ENCODE data around the gene ASIC4.

The ASIC4 gene

DNA sequence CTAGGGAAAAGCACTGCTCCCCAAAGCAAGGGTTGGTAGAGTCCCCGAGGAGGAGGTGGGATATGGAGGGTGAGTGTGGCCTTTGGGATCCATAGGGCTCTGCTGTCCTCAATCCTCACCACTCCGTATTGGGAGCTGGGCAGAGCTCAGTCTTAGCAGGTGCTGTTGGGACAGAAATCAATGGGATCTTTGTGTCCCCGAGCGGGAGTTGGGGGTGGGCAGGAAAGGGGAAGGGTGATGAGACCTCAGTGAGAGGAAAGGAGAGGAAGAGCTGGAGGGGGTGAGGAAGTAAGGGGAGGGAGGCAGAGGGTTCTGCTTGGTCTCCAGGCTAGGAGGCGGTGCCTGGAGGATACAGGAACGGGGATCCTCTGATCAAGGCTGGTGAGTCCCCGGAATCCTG, 2.6 kb downstream of the ASIC4 start:
- DNase-seq, result no peak

DNA sequence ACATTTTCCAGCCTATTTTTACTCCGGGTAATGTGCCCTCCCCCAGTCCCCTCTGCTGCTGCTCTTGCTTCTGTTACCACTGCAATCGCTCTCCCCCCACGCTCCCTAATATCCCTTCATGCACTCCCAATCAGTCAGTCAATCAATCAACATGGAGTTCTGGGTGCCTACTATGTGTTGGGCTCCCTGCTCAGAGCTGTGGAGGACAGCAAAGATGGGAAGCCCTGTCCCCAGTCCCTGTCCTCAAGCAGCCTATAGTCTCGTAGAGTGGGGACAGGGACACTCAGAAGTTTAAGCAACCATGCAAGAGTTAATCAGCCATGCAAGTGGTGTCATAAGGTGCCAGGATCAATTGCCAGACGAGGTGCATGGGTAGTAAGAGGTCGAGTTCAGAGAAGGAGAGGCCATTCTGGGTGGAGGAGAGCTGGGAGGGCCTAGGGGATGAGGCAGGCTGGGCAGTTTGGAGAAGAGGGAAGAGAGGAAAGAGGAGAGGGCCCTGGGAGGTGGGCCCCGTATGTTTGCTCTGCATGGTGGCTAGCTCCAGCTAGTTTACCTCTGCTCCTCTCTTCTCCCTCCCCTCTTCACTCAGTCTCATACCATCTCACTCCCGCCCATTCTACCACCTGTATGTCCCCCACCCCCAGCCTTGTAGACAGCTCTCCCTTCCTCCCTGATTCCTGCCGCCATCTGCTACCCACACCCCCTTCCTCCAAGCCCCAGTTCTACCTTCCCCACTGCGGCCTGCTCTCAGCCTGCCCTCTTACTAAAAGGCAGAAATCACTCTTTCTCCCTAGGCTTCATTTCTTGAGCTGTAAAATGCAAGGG, 3.9 kb downstream of the ASIC4 start:
- no peak for DNase-seq

DNA sequence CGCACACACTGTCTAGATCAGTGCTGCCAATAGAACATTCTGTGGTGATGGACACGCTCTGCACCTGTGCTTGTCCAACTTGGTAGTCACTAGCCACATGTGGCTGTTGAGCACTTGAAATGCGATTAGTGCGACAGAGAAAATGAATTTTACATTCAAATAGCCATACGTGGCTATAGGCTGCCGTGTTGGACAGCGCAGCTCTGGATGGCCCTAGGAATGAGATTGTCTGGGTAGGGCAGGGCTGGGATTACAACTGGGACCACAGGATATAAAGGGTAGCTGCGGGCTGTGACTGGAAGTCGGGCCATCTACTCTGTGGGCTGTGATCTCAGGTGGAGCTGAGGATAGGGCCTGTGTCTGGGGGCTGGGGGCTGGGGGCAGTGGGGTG, 5.2 kb downstream of the ASIC4 start:
- no peak for DNase-seq

DNA sequence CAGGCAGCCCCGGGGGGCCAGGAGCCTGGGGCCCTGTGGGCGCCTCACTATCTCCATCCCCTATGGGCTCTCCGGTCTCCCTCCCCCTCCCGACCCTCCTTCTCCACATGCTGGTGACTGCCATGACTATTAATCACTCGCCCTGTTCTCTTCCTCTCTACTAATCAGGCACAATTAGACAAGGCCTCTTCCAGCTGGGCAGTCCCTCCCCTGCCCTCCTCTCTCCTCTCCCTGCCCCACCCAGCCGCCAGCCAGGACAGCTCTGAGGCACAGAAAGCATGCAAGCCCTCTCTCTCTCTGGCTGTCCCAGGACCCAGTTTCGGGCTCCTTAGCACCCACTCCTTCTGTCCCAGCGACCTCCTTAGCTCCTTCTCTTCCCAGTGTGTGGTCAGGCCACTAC, 5.8 kb downstream of the ASIC4 start:
- DNase-seq, result no peak

DNA sequence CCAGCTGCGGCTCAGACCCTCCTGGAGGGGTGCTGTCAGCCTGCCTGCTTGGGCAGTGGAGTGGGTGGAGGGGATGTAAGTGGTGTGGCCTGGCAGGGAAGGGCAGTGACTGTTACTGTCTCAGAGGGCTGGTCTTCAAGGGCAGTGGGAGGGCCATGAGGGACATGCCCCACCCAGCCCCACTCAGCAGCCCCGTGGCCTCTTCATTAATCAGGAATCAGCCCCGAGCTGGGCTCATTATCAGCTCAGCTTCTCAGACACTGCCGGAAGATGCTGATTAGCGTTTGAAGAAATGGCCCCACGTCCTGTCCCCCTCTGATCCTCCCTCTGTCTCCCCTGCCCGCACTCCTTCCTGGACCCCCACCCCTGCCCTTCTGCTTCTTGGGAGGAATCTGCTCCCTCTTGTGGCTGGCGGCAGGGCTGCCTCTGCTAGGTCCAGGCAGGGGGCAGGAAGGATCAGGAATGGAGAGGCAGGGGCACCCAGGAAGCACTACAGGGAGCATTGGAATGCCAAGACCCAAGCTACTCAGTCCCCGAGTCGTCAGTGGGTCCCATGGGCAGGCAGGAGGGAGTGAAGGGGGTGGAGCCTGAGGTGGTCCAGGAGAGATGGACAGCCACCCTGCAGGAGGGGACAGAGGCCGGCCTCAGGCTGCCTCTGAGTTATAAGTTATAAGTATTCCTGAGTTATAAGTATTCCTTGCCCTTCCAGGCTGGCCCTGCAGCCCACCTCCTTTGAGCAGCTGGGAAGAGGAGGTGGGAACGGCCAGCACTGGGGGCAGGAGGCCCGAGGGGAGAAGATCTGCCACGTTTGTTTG, 7.0 kb downstream of the ASIC4 start:
- no peak for DNase-seq

DNA sequence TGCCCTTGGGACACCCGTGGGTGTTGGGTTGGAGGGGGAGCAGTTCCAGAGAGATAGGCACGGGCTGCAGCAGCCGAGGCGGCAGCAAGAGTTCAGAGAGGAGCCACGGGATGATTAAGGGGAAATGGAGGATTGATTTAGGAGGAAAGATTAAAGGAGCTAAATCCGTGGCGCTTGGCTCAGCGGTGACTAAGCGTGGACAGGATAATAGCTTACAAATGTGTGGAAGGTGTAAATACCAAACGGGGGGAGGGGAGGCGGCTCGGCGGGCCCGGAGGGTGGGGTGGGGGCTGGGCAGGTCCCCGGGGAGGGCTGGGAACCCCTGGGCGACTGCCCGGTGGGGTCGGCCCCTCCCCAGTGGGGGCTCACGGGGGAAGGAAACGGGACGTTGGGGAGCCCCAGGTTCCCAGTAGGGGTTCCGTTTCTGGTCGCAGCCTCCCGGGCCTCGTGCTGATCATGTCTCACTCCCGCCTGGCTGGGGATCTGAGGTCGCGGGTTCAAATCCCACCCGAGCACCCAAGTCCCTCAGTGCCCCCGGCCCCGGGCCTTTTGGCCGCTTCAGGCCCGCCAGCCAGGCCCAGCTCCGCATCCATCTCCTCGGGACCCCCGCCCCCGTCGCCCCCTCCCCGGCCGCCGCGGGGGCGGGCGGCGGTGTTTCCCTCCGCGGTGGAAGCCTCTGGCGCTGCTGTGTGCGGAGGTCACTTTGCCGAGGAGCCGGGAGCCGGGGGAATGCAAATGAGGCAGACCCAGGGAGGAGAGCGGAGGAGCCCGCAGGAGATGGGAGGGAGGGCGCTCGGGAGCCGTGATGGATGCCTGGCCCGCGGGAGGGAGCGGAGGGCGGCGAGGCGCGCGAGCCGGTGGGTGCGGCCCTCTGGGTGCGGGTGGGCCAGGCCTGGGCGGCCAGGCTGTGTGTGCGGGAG, 8.1 kb downstream of the ASIC4 start:
- no peak for DNase-seq

DNA sequence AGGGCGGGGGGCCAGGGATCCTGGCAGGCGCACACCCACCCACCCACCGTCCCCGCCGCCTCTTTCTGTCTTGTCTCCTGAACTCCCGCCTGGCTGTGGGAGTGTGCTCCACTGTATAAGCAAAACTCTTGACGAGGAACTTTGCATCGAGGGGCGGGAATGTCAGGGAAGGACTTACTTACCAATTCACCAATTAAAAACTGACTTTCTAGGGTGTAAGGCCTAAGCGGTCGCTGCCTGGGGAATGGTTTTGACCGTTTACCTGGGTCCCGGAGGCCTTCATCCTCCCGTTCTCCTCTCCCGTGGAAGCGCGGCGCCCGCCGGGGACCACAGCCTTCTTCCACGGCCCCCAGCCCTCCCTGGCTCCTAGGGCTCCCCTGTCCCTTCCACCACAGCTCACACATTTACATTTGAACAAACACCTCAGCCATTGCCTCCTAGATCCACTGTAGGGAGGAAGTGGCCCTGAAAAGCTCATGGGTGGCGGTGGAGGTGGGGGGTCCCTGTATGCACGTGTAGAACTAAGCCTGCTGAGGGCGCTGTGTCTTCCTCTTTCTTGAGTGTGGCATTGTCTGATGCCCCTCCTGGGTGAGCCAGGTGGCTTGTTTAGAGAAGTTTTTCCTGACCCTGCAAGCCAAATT, 8.9 kb downstream of the ASIC4 start:
- DNase-seq, result no peak

DNA sequence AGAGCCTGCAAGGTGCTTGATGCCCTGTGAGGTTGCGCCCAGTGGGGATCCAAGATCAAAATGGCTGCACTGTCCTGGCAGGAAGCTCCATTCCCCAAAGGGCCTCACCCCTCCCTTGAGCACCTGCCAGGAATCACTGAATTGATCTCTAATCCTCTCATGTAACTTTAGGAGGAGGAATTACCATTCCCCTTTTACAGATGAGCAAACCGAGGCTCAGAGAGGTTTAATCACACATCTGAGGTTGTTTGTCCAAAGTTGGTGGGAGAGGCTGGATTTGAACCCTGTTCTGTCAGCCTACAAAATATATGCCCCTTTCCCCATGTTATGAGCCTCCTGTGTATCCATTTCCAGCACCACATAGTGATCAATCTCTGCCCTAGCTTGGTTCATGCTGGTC, 10.5 kb downstream of the ASIC4 start:
- DNase-seq, result no peak

DNA sequence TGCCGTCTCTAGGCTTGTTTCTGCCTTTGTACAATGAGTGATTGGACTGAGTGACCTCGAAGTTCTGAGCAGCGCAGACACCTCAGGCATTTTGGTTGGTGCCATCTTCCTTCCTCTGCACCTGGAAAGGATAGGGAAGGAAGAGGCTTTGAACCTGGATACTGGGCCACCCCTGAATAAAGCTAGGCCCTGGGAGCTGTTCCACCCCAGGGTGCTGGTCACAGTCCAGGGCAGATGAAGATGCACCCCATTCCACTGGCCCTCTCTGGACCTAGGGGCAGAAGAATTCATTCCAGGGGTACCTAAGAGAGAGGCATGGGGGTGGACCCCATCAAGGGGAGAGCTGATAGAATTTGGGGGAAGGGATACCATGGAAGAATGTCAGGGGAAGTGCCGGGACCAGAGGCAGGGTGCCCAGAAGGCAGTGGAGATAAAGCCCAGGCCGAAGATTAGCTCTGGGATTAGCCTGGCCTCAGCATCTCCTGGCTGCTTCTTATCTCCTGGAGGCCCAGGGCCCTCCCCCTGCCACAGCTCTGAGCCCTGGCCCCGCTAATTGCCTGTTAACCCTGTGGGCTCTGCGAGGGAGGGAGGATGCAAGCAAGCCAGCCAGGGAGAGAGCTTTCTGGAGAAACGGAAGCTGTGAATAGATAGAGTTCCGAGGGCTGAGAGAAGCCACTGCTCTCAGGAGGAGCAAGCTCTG, 11.4 kb downstream of the ASIC4 start:
- no peak for DNase-seq

DNA sequence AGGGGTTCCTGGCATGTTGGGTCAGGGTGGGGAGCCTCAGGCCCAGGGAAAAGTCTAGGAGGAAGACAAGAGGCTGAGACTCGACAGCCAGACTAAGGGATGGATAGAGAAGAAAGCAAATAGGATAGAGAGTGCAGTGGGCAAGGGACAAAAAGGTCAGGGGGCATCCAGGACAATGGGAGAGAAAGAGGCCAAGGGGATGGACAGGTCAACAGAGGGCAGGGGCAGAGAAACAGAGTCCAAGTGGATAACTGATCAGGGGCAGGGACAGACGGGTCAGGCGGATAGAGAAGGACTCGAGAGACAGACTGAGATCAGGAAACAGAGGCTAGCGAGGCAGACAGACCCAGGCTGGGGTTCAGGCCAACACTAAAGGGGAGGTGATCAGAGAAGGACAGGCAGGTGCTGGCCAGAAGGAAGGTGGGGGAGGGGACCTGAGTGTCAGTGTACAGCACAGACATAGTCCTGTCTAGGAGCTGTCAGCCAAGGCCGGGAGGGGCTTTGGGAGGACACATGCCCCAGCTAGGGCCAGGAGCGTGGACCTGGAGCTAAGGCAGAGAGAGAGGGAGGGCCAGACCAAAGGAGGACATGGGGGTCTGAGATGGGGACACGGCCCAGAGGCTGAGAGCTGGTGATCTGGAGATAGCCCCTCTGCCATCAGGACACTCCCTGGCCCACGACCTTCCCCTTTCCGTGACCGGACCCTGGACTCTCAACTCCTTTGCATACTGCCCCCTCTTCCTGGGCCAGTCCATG, 12.2 kb downstream of the ASIC4 start:
- no peak for DNase-seq

DNA sequence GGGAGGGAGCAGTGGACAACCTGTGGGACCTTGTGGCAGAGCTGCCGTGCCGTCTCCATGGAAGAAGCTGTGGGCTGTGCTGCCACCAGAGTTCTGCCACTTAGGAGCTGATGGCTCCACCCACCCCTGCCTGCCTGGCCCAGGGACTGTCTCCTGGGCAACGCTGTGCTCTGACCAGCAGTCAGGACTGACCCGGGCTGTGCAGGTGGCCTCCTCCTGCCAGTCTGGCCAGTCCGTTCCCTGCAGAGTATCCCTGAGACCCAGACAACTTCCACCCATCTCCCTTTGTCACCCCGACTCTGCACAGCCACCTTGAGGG, 12.8 kb downstream of the ASIC4 start:
- DNase-seq, result no peak

DNA sequence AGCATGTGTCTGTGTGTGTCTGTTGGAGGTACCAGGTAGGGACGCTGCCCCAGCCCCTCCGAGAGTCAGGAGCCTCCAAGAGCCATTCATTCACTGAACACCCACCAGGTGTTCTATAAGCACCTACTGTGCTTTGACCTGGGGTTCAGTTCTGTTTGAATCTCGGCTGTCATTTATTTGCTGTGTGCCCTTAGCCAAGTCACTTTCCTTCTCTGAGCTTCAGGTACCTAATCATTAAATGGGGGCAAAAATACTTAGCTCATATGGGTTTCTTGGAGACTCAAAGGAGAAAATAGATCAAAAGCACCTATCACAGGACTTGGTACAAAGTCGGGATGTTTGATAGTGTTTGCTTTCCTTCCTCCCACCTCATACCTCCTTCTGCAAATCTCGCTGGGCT, 13.2 kb downstream of the ASIC4 start:
- no peak for DNase-seq

DNA sequence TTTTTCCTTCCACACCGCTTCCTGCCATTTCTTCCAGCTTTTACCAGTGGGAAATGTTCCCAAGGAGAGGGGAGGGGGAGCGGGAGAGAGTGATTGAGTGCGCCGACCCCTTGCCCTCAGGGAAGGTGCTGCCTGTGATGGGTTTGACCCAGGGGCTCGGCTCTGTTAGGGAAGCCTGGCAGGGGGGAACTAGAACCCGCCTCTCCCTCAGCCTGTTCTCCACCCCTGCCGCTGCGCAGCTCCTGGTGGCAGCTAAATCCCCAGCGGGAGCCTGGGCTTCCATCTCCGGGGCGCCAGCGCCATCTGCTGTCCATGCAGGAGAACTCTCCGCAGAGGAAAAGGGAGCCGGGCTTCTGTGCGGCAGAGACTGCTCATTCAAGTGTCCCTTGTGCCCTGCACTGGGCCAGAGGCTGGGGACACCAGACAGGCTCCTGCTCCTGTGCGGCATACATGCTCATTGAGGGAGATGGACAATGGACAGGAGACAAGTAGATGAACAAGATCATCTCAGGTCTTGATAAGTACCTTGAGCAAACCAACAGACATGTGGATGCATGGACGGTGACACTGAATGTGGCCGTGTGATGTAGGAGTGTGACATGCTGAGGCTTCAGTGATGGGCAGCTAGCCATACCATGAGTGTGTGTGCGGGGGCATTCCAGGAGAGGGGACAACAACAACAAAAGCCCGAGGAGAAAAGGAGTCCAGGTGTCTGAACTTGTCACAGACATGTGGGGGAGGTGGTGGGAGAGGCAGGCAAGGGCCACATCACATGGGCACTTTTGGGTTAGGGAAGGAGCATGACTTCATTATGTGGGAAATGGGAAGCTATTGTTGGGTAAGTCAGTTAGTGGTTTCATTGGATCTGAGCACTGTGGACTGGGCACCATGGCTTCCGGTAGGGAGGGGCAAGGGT, 16.0 kb downstream of the ASIC4 start:
- DNase-seq, result peak; percentile 81

DNA sequence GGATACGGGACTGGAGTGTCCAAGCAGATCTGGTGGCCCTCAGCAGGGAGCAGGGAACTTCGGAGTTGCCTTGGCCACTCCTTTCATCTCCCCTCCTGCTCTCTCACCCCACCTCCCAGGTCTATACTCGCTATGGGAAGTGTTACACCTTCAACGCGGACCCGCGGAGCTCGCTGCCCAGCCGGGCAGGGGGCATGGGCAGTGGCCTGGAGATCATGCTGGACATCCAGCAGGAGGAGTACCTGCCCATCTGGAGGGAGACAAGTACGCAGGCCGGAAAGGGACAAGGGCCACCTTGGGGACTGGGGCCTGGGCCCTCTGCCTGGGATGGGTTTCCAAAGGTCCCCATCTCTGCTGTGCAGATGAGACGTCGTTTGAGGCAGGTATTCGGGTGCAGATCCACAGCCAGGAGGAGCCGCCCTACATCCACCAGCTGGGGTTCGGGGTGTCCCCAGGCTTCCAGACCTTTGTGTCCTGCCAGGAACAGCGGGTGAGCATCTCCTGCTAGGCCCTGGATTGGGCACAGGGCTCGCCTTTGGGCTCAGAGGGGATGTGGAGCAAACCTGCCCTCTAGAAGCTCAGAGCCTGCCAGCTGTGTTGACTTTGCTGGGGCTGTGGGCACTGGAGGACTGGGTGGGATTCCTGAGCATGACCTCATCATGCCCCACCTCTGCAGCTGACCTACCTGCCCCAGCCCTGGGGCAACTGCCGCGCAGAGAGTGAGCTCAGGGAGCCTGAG, 17.5 kb downstream of the ASIC4 start:
- no peak for DNase-seq

DNA sequence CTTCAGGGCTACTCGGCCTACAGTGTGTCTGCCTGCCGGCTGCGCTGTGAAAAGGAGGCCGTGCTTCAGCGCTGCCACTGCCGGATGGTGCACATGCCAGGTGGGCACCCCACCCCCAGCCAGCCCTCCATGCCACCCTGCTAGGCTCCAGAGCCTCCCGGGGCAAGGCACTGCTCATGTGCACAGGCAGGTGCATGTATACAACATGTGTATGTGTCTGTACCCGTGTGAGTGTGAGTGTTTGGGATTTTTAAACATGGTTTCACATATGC, 18.0 kb downstream of the ASIC4 start:
- DNase-seq, result no peak

DNA sequence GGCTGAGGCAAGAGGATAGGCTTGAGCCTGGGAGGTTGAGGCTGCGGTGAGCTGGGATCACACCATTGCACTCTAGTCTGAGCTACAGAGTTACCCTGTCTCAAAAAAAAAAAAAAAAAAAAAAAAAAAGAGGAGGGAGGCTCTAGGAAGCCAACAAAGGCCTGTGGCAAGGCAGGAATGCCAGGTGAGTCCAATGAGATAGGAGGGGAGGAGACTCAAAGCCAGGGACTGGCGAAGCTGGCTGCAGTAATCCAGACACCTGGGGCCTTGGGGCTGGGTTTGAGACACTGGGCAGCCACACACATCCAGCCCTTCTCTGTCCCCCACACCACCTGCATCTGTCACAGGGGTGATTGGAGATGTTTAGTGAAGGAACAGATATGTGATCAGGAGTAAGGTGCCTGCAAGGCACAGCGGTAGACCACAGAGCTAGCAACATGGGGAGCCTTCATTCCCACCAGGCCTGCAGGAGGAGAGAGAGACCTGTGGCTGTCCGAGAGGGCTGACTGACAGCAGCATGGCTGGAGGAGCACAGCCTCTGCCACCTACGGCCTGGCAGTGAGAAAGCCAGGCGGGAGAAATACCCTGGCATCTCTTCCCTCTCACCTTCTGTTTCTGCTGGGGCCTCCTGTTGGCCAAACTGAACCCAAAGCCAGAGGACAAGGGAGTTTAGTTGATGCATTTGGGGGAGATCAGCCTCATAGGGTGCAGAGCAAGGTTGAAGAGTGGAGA, 19.8 kb downstream of the ASIC4 start:
- DNase-seq, result no peak

DNA sequence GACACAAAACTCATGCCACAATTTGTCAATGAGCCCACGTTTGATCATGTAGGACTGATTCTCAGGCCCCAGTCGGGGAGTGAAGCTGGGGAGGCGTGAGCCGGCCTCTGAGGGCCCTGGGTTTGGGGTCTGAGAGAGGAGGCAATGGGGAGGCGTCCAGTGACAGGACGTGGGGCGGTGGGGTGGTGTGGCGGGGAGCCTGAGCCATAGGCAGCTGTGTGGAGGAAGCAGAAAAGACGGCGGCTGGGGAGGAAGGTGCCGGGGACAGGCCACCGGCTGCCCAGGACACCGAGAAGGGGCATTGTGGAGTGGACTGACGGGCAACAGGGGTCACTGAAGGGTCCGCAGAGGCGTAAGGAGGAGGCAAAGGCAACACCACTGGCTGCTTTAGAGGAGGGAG, 22.1 kb downstream of the ASIC4 start:
- no peak for DNase-seq

DNA sequence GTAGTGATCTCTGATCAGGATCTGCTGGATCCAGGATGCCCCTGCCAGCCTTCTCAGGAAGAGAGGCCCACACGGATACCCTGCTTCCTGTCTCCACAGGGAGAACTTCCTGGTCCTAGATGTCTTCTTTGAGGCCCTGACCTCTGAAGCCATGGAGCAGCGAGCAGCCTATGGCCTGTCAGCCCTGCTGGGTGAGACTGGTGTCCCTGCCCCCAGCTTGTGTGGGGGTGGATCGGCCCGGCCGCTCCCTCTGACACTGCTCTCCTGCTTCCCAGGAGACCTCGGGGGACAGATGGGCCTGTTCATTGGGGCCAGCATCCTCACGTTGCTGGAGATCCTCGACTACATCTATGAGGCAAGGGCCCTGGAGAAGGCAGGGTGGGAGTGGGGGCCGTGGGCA, 22.7 kb downstream of the ASIC4 start:
- DNase-seq, result no peak
